Fibroblast of skin of left biceps (primary cell): Measurements from ENCODE around the gene NUP210L.
"Not testable (repeated sequence)": the region's sequence is repeated elsewhere in the genome, so short reads cannot be mapped to it uniquely, and the experiment has no call there.

Source experiments
- DNase-seq, 2 experiments: peaks; one replicate each; pipeline ENCODE4 v3.0.0-alpha.2; 2013; ENCODE audit warnings: low read depth in 2 of 2

NUP210L gene

DNA sequence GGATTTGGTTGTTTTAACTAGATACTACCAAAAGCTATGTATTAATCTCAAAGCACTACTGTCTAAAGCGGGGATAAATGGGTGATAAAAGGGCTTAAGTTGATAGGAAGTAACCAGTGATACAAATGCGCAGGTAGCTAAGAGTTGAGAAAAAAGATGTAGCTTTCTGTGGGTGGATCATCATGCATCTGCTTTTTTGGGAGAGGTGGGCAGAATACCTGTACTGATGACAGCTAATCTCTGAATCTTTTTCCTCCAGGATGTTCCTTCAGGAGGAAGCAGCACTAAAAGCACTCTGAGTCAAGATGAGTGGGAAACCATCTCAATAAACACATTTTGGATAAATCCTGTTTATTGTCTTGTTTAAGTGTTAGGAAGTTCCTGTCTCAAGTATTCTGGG, 163.1 kb downstream of the NUP210L start:
- DNase-seq: no peak

DNA sequence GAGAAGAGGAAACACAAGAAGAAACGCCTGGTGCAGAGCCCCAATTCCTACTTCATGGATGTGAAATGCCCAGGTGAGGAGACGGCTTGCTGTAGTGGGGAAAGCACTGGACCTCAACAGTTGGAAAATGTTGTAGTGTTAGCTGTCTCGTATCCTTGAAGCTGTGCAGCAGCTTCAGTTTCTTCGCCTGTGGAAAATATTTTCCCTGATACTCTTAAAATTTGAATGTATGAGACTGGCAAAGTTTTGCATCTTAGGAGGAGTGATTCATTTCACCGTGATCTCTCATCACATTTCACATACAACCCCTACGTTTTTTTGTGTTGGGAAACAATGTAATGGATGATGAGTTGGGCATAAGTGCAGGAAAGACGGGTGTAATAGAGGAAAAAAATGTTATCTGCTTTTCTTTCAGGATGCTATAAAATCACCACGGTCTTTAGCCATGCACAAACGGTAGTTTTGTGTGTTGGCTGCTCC, 163.7 kb downstream of the NUP210L start:
- no peak for DNase-seq

DNA sequence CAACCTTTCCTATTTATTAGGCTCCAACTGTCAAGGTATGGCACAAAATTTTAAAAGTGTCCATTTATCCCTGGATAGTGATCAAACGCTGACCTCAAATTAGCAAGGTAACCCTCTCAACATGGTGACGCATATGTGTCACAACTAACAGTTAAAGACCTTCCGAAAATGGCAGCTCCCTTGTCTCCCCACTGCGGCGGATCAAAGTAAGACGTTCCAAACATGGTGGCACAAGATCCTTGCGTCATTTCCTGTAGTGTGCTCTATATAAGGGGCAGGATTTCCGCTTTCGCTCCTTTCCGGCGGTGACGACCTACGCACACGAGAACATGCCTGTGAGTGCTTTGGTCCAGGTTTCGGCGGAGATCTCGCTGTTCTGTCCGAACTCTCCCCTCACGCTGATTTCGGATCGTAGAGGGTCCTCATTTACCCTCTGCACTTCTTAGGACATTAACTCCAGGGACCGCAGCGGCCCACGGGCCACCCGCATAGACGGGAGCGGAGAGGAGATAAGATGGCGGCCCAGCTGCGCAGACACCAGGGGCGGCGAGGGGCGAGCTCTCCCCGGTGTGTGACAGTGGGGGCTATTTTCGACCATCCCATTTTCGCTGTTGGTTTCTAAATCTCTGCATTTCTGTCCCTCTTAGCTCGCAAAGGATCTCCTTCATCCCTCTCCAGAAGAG, 164.3 kb downstream of the NUP210L start, which contains the start of gene RPS27:
Gene RPS27 (plus strand): TSS at position 295 of the 683 bp plus-strand sequence. CDS start 35 bp downstream, at position 330.
- DNase-seq: peak; percentile 96 to 97

DNA sequence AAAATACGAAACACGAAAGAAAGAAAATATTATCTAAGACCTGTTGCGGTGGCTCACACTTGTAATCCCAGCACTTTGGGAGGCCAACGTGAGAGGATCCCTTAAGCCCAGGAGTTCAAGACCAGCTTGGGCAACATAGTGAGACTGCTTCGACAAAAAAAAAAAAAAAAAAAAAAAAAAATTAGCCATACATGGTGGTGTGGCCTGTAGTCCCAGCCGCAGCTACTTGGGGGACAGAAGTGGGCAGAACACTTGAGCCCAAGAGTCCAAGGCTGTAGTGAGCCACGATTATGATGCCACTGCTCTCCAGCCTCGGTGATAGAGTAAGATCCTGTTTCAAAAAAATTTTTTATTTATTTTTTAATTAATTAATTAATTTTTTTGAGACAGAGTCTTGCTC, 167.3 kb downstream of the NUP210L start:
- no peak for DNase-seq

DNA sequence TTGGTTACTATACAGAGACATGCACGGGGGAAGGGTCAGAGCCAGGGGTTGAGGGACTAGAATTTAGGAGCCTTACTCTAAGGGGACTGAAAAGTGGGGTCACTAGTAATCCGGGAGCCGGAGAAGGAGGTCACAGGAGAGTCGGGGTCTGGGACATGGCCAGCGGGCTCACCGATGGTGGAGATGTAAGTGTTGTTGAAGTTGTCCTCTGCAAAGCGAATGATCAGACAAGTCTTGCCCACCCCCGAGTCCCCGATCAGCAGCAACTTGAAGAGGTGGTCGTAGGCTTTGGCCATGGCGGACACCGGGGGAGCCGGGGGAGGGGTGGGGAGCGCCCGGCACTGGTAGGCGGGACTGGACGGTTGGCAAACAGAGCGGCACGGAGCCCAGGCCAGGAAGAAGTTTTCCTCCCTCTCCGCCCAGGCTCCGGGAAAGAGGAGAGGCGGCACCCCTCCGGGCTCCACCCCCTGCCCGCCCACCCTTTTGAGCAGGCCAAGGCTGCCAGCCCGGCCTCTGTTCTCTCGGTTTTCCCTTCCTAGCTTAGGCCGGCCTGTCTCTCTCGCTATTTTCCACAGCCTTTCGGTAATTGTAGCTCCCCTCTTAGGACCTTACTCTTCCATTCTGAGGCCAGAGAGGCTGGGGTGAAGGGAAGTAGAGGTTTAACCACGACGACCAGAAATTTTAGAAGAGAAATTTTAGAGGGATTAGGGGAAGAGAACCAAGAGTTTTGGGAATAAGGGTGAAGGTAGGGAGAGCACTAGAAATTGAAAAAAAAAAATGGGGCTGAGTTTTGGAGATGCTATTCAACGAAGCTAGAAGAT, 168.7 kb downstream of the NUP210L start, which contains the start of gene RAB13:
Gene RAB13 (minus strand): TSS at position 399 of the 821 bp plus-strand sequence. CDS start 103 bp downstream, at position 296.
- peak; percentile 47 to 53 for DNase-seq

DNA sequence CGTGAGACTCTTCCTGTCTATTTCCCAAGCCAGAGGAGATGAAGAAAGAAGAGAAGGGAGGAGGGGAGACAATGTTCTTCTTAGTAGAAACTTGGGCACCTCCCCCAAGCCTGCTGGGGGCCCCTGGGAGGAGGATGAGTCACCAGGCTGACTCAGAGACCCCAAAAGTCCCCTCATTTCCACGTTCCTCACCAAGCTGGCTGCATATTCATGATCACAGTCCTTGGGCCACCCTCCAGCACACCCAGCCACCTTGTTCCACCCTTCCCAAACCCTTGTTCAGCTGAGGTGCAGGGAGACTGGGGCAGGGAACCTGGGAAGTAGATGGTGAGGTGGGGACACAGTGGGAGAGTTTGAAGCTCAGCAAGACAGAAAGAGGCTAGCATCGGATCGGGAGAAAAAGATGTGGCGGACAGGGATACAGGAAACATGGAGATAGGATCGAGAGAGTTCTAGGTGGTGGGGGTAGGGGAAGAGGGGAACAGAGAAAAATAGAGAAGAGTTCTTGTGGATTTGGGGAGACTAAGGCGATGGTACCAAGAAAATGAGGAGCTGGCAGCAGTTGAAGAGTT, 169.4 kb downstream of the NUP210L start:
- peak; percentile 49 to 52 for DNase-seq

DNA sequence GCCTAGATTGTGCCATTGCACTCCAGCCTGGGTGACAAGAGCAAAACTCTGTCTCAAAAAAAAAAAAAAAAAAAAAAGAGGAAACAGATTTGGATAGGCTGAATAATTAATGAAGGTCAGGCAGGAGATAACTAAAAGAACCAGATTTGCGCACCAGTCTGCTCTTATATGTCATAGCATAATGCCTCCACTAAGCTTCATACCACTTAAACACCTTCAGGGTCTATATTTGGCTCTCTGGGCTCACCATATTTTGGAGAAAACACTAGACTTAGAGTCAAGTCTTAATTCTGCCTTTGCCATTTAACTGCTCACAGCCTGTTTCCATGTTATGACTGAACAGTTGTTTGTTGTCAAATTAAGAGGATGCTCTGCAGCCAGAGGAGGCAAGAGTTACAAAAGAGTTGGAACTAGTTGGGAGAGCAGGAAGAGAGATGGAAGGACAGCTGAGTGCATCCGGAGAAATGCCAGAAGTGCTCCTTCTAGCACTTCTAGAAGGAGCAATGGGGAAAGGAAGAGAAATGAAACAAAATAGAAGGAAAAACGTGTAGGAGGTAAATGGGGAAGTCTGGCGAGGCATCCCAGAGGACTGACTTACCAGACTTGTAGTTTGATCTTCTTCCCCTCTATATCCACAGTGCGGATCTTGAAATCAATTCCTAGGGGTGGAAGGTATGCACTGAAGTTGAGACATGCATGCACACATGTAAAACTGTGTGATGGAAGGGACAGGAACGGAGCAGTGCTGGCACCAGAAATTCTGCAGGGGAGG, 170.6 kb downstream of the NUP210L start:
- DNase-seq: no peak

DNA sequence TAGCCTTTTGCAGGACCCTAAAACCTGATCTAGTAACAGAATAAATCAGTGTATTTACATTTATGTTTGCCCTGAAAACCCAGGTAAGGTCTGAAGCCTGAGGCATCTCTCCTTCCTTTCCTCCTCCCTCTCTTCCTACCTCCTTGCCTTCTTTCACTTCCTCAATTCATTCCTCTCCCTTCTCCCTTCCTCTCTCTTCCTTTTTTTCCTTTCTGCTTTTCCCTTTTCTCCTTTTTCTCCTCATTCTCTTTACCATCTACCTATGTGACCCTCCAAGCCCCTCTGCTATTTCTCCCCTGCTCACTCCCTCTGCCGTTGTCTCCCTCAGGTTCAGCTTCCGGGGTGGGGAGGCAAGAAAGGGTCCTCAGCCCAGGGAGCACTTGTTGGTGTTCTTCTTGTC, 173.1 kb downstream of the NUP210L start:
- not testable (repeated sequence) for DNase-seq

DNA sequence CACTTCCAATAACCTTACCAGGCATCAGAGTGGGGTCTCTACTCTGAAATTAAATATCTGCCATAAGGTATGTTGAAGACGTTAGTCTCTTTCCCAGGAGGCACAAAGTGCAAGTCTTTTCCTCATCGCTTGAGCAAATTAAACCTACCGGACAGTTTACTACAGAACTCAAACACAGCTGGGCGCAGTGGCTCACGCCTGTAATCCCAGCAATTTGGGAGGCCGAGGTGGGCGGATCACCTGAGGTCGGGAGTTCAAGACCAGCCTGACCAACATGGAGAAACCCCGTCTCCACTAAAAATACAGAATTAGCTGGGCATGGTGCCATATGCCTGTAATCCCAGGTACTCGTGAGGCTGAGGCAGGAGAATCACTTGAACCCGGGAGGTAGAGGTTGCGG, 175.8 kb downstream of the NUP210L start:
- not testable (repeated sequence) for DNase-seq

DNA sequence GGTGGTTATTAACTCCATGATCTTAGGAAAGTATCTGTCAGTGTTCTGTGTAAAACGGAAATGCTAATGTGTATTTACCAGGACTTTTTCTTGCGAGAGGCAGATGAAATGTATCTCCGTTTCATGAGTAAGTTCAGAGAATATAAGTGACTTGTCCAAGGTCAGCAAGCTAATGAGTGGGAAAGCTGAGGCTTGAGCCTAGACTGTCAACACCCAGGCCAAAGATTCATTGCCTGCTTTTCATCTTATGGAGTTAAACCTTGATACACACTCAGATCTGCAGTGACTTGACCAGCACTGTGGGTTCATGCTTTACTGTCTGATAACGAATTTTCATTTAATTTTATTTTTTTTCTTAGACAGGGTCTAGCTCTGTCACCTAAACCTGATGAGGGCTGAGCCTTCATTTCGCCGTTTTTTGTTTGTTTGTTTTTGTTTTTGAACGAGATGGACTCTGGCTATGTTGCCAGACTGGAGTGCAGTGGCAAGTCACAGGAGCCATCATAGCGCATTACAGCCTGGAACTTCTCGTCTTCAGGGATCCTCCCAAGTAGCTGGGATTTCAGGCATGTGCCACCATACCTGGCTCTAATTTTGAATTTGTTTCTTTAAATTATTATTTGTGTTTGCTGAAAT, 176.5 kb downstream of the NUP210L start:
- no peak for DNase-seq

DNA sequence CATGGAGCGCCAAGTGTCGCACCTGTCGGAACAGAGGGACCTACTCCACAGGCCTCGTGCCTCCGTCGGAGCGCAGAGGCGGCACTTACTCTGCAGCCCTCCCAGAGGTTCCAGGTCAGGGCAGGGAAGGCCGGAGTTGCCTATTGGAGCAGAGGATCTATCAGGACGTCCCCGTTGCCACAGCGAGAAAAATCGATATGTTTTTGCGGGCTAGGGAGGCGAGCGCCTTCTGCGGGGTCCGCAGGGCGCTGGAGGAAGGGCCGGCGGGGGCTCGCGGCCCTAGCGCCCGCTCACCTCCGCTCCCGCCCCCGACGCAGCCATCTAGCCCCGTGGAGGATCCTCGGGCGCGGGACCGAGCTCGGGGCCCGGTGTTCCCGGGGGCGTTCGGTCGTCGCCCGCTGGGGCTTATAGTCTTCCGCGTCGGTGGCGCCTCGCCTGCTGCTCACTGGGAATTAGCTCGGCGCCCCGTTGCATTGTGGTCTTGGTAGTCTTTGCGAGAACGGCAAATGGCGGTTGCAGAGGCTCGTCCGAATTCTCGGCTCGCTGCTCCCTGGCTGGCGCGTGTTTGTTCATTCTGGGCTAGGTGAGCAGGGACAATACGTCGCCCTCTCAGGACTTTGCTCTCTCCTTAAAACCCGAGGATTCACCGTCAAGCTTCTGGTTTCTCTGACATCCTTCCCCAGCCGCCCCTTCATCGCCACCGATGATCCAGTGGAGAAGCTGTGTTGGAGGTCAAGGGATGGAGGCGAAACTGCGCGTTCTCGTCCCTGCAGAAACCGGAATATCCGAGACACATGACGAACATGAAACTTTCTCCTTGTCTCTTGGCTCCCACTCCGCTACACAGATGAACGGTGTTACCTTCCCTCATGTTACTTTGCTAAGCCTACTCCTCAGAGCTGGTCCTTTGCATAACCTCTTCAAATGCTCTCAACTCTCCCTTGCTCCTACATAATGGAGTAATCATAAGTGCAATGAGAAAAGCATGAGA, 177.3 kb downstream of the NUP210L start, which contains the start of gene JTB:
Gene JTB (minus strand): TSS at position 425 of the 991 bp plus-strand sequence. CDS start 422 bp downstream, at position 3.
- no peak for DNase-seq

DNA sequence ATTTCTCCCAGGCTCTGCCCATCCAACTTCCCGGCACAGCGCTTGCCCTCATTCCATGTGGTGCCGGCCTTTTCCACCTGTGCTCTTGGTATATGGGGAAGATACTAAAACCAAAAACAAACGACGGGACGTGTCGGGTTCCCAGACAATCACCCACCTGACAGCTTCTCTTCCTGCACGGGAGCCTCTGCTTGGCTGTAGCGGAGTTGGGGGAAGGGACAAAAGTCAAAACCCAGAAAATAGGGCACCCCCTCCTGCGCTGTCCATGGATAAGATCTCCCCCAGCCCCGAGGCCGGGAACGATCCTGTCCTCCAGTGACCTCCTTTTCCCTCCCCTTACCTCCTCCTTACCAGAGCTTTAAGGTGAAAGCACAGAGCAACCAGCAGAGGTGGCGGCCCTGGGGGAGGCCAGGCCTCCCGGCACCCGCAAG, 178.0 kb downstream of the NUP210L start:
- no peak for DNase-seq

DNA sequence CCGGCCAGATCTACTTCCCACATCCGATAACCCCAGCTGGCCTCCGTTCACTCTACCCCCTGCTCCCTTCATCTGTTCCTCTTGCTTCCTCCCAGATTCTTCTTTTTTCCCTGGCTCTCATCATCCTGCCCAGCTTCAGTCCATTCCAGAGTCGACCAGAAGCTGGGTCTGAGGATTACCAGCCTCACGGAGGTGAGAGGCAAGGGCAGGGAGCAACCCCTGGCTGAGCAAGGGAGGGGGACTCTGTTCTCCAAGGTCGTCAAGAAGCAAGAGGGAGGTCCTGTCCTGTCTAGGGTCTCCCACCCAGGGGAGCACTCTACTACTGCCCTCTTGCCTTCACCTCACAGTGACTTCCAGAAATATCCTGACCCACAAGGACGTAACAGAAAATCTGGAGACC, 181.3 kb downstream of the NUP210L start:
- DNase-seq: no peak

DNA sequence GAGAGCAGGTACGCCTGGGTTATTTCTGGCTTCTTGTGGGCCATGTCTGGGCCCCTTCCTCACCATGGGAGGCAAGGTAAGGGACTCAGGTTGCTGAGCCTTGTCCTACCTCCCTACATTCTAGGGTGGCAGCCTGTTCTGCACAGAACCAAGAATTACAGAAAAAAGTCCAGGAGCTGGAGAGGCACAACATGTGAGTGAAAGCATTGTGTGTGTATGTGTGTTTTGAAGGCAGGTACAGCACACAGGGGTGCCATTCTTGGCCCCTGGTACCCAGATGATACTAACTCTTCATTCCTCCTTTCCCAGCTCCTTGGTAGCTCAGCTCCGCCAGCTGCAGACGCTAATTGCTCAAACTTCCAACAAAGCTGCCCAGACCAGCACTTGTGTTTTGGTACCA, 181.8 kb downstream of the NUP210L start:
- no peak for DNase-seq

DNA sequence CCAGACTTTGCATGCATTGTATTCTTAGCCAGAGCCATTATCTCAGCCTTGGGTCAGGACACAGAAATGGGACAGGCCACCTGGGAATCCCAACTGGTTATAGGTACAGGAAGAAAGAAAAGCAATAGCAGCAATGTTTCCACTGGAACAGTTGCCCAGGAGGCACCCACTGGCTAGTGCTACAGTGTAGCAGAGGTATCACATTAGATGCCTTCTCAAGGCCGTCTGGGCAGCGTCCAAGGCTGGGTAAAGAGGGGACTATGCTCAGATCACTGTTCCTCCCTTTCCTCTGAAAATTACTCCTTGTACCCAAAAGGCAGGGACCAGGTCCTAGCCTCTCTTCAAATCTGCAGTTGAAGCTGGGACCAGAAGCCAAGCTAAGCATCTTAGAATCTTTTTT, 184.5 kb downstream of the NUP210L start:
- no peak for DNase-seq

DNA sequence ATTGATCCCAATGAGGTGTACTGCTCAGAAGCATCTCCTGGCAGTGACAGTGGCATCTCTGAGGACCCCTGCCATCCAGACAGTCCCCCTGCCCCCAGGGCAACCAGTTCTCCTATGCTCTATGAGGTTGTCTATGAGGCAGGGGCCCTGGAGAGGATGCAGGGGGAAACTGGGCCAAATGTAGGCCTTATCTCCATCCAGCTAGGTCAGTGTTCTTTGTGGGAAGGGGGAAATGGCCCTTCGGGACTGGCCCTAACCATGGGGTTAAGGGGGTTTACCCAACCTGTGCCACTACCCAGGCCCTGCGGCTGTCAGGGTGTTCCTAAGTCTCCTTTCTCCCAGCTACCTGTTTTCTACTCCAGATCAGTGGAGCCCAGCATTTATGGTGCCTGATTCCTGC, 185.9 kb downstream of the NUP210L start:
- no peak for DNase-seq

DNA sequence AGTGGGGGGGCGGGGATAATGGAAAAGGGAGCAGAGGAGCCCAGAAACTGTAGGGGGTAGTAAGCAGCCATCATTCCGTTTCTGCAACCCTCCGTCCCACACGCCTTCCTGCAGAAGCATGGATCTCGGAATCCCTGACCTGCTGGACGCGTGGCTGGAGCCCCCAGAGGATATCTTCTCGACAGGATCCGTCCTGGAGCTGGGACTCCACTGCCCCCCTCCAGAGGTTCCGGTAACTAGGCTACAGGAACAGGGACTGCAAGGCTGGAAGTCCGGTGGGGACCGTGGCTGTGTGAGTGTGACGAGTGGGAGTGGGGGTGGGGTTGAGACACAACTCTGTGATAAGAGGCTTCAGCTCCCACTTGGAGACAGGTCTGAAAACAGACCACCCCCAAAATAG, 186.5 kb downstream of the NUP210L start:
- DNase-seq: no peak

DNA sequence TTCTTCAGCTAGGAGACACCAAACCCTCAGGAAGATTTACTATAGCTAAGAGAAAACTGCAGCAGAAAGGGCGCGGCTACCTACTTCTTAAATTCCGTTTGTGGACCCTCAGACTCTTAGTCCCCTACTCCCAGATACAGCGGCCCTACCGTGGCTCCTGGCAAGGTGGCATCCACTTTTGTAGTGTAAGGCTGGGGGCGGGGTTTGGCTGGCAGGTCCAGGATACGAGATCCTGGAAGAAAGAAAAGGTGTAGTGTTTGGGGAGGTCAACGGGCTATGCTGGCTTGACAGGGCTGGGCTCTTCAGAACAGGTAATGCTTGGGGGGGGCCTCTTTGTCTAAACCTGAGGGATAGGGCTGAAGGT, 186.9 kb downstream of the NUP210L start:
- DNase-seq: no peak

DNA sequence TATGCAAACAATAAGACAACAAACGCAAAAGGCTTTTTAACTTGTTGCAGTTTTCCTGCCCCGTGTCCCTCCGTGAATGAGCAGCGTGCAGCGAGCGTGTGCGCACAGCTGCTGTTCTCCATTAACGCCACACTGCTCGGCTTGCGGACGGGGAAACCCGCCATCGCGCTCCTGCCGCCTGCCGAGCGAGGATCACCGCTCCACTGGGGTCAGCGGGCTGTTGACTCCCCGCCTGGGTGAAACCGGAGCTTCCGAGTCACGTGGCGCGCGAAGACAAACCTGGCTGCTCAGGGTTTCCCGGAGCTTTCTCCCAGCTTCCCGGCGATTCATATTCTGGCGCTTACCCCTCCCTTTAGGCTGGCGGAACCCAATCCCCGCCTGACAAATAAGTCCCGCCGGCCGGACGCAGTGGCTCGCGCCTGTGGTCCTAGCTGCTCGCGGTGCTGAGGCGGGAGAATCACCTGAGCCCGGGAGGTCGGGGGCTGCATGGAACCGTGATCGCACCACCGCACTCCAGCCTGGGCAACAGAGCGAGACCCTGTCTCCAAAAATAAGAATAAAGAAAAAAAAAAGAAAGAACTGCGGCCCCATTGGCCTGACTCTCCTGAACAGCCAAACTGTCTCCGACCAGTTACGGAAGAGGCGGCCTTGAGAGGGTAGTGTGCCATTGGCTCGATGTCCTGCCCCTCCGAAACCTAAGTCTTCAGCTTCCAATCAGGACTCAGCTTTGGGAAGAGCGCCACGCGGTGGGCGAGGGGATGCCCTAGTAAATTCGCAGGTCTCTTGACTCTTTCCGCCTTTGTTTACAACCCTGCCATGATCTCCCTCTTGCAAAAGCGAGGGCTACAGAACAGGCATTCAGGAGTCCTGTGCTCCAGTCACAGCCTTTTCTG, 187.5 kb downstream of the NUP210L start, which contains the start of gene CREB3L4:
Gene CREB3L4 (plus strand): TSS at position 796 of the 893 bp plus-strand sequence. CDS start 624 bp downstream, outside the sequence.
- DNase-seq: peak; percentile 92 to 93
